ENCODE data around the gene HOXB2.

- TF ChIP-seq CTCF (IDR thresholded peaks at IDR 0.05; ENCODE audit: insufficient read depth, low read length, poor library complexity, severe bottlenecking) (no peak), EZH2phosphoT487 (conservative IDR thresholded peaks at IDR 0.05; ENCODE audit: low read length) (no peak)
Observed at GRCh38 chr17:48564188-48565021, 19.5 kb upstream of the HOXB2 start.

Data from SU-DHL-6 (cell line).